ENCODE results near the gene THRB. TPM values are rescaled to one million over a fixed set of nuclear protein-coding genes. Genes with fewer than 3 reads are reported as not detected.
A peak's percentile ranks its signal among the peaks of the same experiment; 100 is the strongest.

The THRB gene
- total and polyA plus RNA-seq, 12 donors = 3.8 to 32.8 (median 26.0) TPM

- no peaks in the 10 kb centered on the region for H3K36me3 ChIP-seq
- no peak overlapping the region for H3K4me3 ChIP-seq
- 77 to 80% methylated on average over 5 of the region's 5 CpGs for WGBS, 2 donors
- no peak overlapping the region for H3K27ac ChIP-seq
- TF ChIP-seq, protein P1, sequence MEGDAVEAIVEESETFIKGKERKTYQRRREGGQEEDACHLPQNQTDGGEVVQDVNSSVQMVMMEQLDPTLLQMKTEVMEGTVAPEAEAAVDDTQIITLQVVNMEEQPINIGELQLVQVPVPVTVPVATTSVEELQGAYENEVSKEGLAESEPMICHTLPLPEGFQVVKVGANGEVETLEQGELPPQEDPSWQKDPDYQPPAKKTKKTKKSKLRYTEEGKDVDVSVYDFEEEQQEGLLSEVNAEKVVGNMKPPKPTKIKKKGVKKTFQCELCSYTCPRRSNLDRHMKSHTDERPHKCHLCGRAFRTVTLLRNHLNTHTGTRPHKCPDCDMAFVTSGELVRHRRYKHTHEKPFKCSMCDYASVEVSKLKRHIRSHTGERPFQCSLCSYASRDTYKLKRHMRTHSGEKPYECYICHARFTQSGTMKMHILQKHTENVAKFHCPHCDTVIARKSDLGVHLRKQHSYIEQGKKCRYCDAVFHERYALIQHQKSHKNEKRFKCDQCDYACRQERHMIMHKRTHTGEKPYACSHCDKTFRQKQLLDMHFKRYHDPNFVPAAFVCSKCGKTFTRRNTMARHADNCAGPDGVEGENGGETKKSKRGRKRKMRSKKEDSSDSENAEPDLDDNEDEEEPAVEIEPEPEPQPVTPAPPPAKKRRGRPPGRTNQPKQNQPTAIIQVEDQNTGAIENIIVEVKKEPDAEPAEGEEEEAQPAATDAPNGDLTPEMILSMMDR (IDR thresholded peaks at IDR 0.05) = no peak
- no peak for DNase-seq
- H3K27me3 ChIP-seq = no peaks in the 10 kb centered on the region
- intact Hi-C loops (cut with DNase I) = no loop called here
- H3K4me1 ChIP-seq = no peaks in the 10 kb centered on the region
- no peaks in the 10 kb centered on the region for H3K9me3 ChIP-seq
- ATAC-seq = no peak
Observed at GRCh38 chr3:24199775-24200247, 294.8 kb downstream of the THRB start.

DNA sequence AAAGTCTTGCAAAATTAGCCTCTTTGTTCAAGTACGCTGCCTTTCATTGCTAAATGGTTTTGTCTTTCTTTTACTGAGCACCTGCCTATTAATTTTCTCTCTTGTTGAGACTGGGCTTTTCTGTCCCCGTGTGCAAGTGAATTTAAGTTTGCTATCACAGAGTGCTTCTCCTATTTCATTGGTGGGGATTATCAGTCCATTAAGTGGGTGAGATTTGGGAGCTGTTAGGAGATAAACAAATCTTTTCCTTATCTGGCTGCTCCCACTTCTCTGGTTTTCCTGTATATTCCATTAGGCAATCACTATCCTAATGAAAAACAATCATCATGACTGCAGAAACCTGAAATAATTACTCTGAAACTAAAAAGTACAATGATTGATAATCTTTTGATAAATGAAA is 295.4 kb downstream of the THRB start:
- Histone ChIP-seq H3K27ac (no peak overlapping the region), H3K27me3 (no peaks in the 10 kb centered on the region), H3K4me1 (no peaks in the 10 kb centered on the region), H3K4me3 (no peak overlapping the region), H3K9me3 (no peaks in the 10 kb centered on the region), H3K36me3 (no peaks in the 10 kb centered on the region)
- 71 to 73% methylated on average over 2 of the region's 2 CpGs for WGBS, 2 donors
- intact Hi-C loops (cut with DNase I) = no loop called here
- DNase-seq = no peak
- no peak for ATAC-seq
- TF ChIP-seq, protein P1 (IDR thresholded peaks at IDR 0.05) = no peak

- H3K27me3 ChIP-seq = no peaks in the 10 kb centered on the region
- H3K27ac ChIP-seq = no peak overlapping the region
- no peaks in the 10 kb centered on the region for H3K4me1 ChIP-seq
- H3K36me3 ChIP-seq = no peaks in the 10 kb centered on the region
- H3K4me3 ChIP-seq = no peak overlapping the region
- DNase-seq (no peak), ATAC-seq (no peak)
- 86 to 95% methylated on average over 1 of the region's 1 CpG for WGBS, 2 donors
- no peaks in the 10 kb centered on the region for H3K9me3 ChIP-seq
- TF ChIP-seq, protein P1 (IDR thresholded peaks at IDR 0.05) = no peak
- intact Hi-C loops (cut with DNase I) = no loop called here
Observed at GRCh38 chr3:24198728-24199127, 295.9 kb downstream of the THRB start.

DNA sequence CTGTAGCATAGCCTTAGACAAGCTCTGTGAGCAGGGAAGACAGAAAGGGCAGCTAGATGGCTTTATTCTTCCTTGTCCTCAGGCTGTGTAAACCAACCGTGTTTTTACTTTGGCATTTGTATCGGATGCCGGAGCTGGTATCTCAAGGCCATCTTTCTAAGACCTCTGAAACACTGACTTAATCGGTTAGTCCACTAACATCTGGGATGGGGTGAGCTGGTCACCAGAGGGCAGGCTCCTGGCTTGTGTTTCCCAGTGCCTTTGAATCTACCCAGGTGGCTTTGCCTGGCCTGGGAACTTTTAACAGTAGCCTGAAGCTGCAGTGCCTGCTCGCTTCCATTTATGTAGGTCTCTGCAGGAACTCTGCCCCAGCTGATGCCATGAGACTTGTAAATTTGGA is 296.8 kb downstream of the THRB start:
- intact Hi-C loops (cut with DNase I) = no loop called here
- TF ChIP-seq, protein P1 (IDR thresholded peaks at IDR 0.05) = peak in 2 of 9 donors; percentile 6 to 9
- Histone ChIP-seq H3K9me3 (no peaks in the 10 kb centered on the region), H3K27ac (no peak overlapping the region), H3K27me3 (no peaks in the 10 kb centered on the region), H3K36me3 (no peaks in the 10 kb centered on the region), H3K4me3 (no peak overlapping the region), H3K4me1 (peaks cover 0 to 2% (median 0%) of the 10 kb centered on the region in 9 donors)
- DNase-seq = no peak
- 70 to 73% methylated on average over 5 of the region's 5 CpGs for WGBS, 2 donors
- no peak for ATAC-seq
